ENCODE measurements around the gene UGDH. TPM values are rescaled to one million over a fixed set of nuclear protein-coding genes. Genes with fewer than 3 reads are reported as not detected.

Gene UGDH
- total and polyA plus RNA-seq, 2 of the 13 experiments (the other 11 are each of a cell fraction or from before 2014, with no cell fraction given), result 99.0 to 384 TPM

DNA sequence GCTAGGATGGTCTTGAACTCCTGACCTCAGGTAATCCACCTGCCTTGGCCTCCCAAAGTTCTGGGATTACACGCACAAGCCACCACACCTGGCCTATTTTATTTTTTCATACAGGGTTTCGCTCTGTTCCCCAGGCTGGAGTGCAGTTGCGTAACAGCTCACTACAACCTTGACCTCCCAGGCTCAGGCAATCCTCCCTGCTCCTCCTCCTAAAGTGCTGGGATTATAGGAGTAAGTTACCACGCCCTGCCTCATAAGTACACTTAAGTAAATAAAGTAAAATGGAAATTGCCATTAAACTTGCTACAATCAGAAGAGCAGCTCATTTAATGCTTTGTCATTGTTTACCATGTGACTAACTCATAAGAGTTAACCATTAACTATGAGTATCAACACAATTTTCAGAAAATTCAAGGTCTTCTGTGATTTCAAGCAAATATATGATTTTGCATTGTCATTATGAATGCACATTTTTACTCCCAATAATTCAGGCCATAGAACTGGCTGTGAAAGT is 12.3 kb downstream of the UGDH start:
- Histone ChIP-seq H3K9me3 (ENCODE audit: low read length) (no peaks in the 10 kb centered on the region), H3K4me2 (ENCODE audit: low read depth, low read length) (peak overlapping the region; percentile 18; the same call in 1 of the 2 replicates), H3K27ac (ENCODE audit: extremely low read length, insufficient read depth, low read length) (peak overlapping the region; percentile 97), H2AFZ (ENCODE audit: low read length) (no peak overlapping the region), H3K4me1 (ENCODE audit: insufficient read depth, low read length) (peaks cover 67% of the 10 kb centered on the region), H4K20me1 (ENCODE audit: insufficient read depth, low read length) (no peaks in the 10 kb centered on the region; the same call in 1 of the 2 replicates), H3K27me3 (ENCODE audit: control insufficient read depth in 1 of 2, insufficient read depth in 2 of 2, low read length in 2 of 2) (no peaks in the 10 kb centered on the region), H3K79me2 (ENCODE audit: insufficient read depth, low read length) (peaks cover 69% of the 10 kb centered on the region), H3K36me3 (replicated peaks in 1 of 2; ENCODE audit: control insufficient read depth in 1 of 2, insufficient read depth in 2 of 2, low read length in 2 of 2) (peaks cover 18 to 58% of the 10 kb centered on the region in 2 experiments), H3K4me3 (replicated peaks in 1 of 3; ENCODE audit: insufficient read depth in 1 of 3, low read depth in 2 of 3, low read length in 3 of 3) (no peak overlapping the region), H3K9ac (ENCODE audit: insufficient read depth, low read depth, low read length) (peak overlapping the region; percentile 41)
- BruUV-seq (replicated peaks), result no TSS peak
- 3% methylated on average over 4 of the region's 4 CpGs for WGBS (ENCODE audit: low lambda C conversion rate)
- intact Hi-C loops (cut with micrococcal nuclease; ENCODE audit: unreplicated experiment) (loop anchor here (1.0 kb wide), 1 partner anchor 12 kb away; the partner anchor contains the start of gene UGDH), in situ Hi-C loops (cut with HindIII; ENCODE audit: extremely low pct_ligation_motif_present, low pct_unique_long_range_greater_than_20kb) (no loop called here)
- peak; percentile 96 for FAIRE-seq
- peak; percentile 99 for DNase-seq (ENCODE audit: low spot score)
- ChIA-PET POLR2A (interaction anchor here (0.8 to 3.2 kb wide), 11 partner anchors 9 to 182 kb away, joined by 3 to 75 read pairs (median 5); partner anchors contain the start of genes LIAS, RPL9, SMIM14 and UBE2K), CTCF (ENCODE audit: low intra/inter-chr PET ratio, low total read pairs) (no interaction called here)
- peak; percentile 77 for ATAC-seq
- TF ChIP-seq ARNTL (CRISPR knock-in tag; IDR thresholded peaks at IDR 0.05) (peak; percentile 71; the same call in 1 of the 2 replicates), BORCS8-MEF2B (CRISPR knock-in tag; IDR thresholded peaks at IDR 0.05) (peak; percentile 77), ZNF33B (CRISPR knock-in tag; IDR thresholded peaks at IDR 0.05) (no peak), NR2F6 (IDR thresholded peaks at IDR 0.05) (peak; percentile 98), NR2F6 (CRISPR knock-in tag; IDR thresholded peaks at IDR 0.05) (peak; percentile 99), PPARG (CRISPR knock-in tag; conservative IDR thresholded peaks at IDR 0.05) (peak; percentile 86), KDM3A (CRISPR knock-in tag; IDR thresholded peaks at IDR 0.05; ENCODE audit: low read depth) (peak; percentile 87; the same call in 1 of the 2 replicates), KDM5B (CRISPR knock-in tag; IDR thresholded peaks at IDR 0.05; ENCODE audit: borderline replicate concordance) (peak; percentile 51; the same call in 1 of the 2 replicates), RBM22 (optimal IDR thresholded peaks at IDR 0.05; ENCODE audit: low read length) (peak; percentile 98), ZBTB1 (CRISPR knock-in tag; IDR thresholded peaks at IDR 0.05; ENCODE audit: borderline replicate concordance) (no peak), ZNF382 (CRISPR knock-in tag; IDR thresholded peaks at IDR 0.05; ENCODE audit: borderline replicate concordance) (no peak), ZBTB20 (CRISPR knock-in tag; IDR thresholded peaks at IDR 0.05; ENCODE audit: borderline replicate concordance, low read depth) (peak; percentile 83; the same call in 1 of the 2 replicates), ZNF282 (IDR thresholded peaks at IDR 0.05; ENCODE audit: partially characterized antibody) (no peak)
- TF ChIP-seq, protein P1, sequence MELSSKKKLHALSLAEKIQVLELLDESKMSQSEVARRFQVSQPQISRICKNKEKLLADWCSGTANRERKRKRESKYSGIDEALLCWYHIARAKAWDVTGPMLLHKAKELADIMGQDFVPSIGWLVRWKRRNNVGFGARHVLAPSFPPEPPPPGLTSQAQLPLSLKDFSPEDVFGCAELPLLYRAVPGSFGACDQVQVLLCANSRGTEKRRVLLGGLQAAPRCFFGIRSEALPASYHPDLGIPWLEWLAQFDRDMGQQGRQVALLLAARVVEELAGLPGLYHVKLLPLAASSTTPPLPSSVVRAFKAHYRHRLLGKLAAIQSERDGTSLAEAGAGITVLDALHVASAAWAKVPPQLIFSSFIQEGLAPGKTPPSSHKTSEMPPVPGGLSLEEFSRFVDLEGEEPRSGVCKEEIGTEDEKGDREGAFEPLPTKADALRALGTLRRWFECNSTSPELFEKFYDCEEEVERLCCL (CRISPR knock-in tag; IDR thresholded peaks at IDR 0.05; ENCODE audit: borderline replicate concordance), result no peak
- TF ChIP-seq, protein P2, sequence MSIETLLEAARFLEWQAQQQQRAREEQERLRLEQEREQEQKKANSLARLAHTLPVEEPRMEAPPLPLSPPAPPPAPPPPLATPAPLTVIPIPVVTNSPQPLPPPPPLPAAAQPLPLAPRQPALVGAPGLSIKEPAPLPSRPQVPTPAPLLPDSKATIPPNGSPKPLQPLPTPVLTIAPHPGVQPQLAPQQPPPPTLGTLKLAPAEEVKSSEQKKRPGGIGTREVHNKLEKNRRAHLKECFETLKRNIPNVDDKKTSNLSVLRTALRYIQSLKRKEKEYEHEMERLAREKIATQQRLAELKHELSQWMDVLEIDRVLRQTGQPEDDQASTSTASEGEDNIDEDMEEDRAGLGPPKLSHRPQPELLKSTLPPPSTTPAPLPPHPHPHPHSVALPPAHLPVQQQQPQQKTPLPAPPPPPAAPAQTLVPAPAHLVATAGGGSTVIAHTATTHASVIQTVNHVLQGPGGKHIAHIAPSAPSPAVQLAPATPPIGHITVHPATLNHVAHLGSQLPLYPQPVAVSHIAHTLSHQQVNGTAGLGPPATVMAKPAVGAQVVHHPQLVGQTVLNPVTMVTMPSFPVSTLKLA (IDR thresholded peaks at IDR 0.05), result peak; percentile 24; the same call in 1 of the 2 replicates
- TF ChIP-seq, protein P3, sequence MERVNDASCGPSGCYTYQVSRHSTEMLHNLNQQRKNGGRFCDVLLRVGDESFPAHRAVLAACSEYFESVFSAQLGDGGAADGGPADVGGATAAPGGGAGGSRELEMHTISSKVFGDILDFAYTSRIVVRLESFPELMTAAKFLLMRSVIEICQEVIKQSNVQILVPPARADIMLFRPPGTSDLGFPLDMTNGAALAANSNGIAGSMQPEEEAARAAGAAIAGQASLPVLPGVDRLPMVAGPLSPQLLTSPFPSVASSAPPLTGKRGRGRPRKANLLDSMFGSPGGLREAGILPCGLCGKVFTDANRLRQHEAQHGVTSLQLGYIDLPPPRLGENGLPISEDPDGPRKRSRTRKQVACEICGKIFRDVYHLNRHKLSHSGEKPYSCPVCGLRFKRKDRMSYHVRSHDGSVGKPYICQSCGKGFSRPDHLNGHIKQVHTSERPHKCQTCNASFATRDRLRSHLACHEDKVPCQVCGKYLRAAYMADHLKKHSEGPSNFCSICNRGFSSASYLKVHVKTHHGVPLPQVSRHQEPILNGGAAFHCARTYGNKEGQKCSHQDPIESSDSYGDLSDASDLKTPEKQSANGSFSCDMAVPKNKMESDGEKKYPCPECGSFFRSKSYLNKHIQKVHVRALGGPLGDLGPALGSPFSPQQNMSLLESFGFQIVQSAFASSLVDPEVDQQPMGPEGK (CRISPR knock-in tag; IDR thresholded peaks at IDR 0.05), result peak; percentile 72
